Activated T-helper 1 cell treated with anti-CD3 and anti-CD28 coated beads, Interleukin-2, amount 50 U/mL, for 16 hours (primary cell): ENCODE results near the gene FBXO34.
"Not testable (repeated sequence)": the region's sequence is repeated elsewhere in the genome, so short reads cannot be mapped to it uniquely, and the experiment has no call there.

Experiments
- DNase-seq, 2 donors: peaks; one replicate each; pipeline ENCODE4 v3.0.0-alpha.2; 2020; ENCODE audit warnings: low read depth in 1 of 2, low spot score in 1 of 2

Gene FBXO34

DNA sequence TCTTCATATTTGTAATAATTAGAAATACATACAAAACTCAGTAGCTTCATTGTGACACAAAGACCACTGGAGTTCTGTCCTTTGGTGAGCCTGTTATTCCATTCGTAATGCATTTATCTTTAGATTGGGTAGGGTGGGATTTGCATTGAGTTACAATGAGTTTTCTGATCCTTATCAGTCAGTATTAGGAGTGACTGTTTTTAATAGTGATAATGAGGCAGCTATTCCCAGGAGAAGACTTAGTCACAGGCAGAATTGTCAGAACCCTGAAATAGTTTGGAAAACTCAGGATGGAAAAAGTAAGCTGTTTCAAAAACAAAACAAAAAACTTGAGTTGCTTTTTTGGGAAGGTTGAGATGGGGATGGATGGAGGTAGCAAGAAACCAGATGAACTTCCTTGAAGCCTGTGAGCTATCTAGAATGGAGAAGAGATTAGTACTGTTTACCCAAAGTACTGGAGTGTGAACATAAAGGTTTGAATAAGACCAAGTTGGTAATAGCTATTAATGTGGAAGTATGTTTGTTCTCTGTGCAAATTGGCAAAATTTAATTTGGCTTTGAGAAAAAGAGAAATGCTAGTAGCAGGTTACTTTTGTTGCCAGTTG lies 38.6 kb downstream of the FBXO34 start:
- DNase-seq, result no peak

DNA sequence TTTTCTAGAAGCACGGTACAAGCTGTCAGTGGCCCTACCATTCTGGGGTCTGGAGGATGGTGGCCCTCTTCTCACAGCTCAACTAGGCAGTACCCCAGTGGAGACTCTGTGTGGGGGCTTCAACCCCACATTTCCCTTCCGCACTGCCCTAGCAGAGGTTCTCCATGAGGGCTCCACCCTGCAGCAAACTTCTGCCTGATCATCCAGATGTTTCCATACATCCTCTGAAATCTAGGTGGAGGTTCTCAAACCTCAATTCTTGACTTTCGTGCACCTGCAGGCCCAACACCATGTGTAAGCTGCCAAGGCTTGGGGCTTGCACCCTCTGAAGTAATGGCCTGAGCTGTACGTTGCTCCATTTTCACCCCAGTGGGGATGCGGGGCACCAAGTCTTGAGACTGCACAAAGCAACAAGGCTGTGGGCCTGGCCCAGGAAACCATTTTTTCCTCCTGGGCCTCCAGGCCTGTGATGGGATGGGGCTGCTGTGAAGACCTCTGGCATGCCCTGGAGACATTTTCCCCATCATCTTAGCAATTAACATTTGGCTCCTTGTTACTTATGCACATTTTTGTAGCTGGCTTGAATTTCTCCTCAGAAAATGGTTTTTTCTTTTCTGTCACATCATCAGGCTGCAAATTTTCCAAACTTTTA lies 41.3 kb downstream of the FBXO34 start:
- not testable (repeated sequence) for DNase-seq

DNA sequence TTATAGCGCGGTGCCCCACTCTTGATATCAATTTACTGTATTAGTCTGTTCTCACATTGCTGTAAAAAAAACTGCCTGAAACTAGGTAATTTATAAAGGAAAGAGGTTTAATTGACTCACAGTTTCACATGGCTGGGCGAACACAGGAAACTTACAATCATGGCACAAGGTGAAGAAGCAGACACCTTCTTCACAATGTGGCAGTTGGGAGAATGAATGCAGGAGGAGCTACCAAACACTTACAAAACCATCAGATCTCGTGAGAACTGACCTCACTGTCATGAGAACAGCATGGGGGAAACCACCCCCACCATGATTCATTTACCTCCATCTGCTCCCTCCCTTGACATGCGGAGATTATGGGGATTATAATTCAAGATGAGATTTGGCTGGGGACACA lies 42.3 kb downstream of the FBXO34 start:
- no peak for DNase-seq

DNA sequence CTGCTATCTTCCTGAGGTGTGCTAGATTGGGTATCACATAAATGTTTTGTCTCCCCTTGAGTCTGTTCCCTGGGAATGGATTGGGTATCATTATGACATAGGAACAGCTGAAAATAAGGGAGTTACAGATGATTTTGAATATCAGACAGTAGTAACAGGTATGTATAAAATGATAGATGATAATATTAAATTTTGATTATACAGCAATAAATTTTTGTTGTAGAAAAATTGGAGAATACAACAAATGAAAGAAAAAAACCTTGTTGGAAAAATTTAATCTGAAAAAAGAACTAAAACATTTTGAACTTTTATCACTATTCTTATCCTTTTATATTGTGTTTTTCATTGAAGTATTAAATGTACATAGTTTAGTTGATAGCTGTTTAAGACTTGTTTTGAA lies 43.2 kb downstream of the FBXO34 start:
- no peak for DNase-seq

DNA sequence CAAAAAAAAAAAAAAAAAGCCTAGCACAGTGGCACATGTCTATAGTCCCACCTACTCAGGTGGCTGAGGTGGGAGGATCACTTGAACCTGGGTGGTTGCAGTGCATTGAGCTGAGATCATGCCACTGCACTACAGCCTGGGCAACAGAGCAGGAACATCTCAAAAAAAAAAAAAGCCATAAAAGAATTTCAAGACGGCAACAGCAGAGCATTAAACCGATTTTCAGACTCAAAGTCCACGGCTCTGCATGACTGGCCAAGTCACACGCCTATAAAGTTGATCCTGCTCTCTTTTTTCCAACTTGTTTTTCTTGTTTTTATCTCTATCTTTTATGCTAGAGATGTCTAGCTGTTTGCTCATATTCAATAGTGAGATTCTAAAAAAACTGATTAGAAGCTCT lies 45.3 kb downstream of the FBXO34 start:
- no peak for DNase-seq

DNA sequence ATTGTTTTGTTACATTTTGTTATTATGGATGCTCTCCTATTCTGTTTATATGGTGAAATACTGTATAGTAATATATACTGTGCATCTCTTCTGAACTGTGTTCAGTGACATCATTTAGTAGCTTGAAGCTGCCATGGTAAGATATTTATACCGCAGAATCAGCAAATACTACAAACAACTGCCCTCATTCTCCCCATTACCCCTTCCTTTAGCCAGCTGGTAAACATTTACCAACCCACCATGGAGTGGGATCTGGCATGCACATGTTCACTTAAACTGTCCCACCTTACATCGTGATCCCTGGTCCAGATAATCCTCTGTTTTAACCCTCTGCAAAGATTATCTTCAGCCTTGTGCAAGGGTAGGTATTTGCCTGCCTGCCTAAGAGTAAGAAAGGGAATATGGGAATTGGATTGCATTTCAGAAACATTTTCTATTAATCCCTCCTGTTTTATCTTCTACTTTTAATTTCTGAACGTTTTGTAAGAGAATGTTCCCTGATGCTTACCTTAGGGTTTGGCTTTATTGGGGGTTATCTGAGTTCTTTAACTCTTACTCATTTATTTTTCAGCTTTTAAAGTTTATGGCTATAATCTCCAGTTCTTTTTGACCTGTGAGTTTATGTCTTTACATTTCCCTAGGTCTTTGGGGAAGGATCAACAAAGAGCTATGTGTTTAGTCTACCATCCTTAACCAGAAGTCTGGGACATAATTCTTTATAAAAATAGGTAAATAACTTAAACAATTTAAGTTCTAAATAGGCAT lies 46.5 kb downstream of the FBXO34 start:
- no peak for DNase-seq

DNA sequence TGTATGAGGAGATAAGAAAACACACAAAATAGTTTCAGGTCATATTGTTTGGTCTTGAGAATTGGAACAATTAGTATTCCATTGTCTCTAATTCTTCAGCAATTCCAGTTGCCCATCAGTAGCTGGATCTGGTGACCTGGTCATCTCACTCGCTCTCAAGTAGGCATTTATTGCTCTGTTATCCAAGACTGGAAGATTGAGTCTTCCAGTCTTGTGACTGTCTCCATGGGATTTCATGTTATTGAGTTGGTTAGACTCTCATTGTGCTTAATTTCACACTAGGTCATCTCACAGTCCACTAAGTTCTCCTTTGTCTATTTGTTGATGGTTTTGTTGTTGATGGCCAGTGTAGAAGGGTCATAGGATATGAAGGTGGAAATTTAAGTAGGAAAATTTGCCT lies 47.5 kb downstream of the FBXO34 start:
- no peak for DNase-seq

DNA sequence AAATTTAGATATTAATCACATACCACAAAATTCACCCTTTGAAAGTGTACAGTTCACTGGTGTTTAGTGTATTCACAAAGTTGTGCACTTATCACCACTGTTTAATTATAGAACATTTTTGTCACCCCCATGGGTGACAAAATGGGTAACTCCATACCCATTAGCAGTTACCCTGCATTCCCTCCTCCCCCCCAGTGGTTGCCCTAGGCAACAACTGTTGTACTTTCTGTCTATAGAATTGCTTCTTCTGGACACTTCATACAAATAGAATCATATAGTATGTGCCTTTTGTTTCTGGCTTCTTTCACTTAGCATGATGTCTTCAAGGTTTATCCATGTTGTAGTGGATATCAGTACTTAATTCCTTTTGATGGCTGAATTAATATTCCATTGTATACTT lies 52.7 kb downstream of the FBXO34 start:
- DNase-seq, result no peak

DNA sequence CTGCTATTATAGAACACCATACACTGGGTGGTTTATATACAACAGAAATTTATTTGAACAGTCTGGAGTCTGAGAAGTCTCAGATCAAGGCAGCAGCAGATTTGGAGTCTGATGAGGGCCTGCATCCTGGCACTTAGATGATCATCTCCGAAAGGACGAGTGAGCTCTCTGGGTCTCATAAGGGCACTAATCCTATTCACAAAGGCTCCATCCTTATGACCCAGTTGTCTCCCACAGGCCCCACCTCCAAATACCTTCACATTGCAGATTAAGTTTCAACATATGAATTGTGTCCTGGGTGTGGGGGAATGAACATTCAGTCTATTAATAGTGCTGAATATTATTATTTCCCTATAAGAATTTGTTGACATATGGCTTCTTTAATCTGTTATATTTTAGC lies 53.6 kb downstream of the FBXO34 start:
- no peak for DNase-seq

DNA sequence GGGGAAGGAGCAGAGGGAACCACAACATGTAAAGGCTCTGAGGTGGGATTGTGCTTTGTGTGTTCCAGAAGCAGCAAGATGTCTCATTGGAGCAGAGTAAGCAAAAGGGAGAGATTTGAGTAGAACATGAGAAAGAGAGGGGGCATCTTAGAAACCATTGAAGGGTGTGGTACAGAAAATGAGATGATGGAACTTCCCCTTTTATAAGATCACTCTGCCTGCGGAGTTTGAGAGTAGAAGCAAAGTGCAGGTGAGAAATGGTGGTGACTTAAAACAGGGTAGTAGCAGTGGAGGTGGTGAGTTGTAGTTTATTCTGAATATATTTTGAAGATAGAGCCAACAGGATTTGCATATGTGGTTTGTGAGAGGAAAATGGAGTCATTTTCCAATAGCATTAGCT lies 56.0 kb downstream of the FBXO34 start:
- DNase-seq, result no peak

DNA sequence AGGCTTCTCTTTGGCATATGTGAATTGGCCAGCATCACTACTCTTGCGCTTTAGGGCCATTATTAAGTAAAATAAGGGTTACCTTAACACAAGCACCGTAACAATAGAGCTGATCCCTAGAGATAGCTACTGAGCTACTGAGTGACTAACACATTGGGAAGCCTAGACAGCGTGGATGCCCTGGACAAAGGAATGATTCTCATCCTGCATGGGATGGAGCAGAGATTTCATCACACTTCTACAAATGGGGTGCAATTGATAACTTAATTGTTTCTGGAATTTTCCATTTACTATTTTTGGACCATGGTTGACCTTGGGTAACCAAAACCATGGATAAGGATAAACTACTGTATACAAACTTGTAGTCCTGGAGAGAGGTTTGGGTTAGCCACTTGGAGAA lies 57.1 kb downstream of the FBXO34 start:
- no peak for DNase-seq

DNA sequence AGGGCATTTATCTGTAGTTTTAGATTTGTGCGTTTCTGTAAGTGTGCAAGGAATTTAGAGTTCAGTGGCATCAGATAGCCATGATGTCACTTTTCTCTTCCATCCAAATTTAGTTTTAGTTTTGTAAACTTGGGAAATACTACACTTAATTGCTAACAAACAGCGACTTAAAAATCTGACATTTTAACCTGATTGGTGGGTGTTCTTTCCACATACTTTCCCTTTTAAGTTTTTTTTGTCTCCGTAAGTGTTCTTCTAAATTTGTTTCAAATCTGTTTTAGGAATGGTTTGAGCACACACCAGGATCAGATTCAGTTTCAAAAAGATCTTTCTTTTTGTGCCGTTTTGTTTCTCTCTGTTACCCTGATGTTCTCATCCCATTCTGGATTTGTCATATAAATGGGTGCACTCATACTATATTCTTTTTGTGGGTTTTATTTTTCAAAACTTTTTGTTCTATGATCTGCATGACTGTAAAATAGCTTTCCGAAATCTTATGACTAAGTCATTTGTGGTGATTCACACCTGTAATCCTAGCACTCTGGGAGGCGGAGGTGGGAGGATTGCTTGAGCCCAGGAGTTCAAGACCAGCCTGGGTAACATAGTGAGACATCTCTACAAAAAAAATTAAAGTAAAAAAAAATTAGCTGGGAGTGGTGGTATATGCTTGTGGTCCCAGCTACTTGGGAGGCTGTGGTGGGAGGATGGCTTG lies 58.9 kb downstream of the FBXO34 start:
- DNase-seq, result peak in 1 of 2 donors; percentile 22

DNA sequence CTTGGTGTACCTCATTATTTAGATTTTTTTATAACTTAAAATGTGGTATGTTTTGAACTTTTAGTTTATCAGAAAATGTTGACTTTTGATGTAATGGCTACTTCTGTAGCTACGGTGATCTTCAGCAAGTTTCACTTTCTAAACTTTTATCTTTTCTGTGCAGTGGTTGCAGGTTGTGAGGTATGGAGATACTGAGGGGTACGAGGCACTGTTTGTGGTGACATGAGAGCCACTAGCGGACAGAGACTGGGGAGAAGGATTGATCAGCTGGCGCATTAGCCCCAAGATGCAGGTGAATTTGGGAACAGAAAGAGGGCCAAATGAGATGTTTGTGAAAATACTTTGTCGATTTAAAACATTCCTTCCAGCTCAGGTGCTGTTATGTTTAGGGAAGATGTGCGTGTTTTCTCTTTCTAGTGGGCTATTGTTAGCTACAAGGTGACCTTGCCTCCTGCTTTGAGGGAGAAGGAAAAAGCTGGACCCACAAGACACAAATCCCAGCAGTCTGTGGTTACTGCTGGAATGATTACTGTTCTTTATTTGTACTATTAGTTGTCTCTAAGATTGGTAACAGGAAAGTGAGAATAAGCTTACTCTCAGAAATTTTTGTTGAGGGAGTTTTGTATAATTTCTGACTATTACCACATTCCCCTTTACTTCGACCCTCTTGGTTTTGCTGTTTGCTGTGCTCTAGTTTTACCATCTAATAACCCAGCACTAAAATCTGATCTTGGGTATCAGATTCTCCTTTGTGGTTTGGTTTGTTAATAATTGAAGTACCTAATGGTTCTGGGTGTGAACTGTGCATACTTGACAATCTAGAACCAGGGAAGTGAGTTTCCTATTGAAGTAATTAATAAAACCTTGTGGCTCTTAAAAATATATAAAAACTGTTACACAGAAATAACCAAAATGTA lies 61.7 kb downstream of the FBXO34 start:
- no peak for DNase-seq

DNA sequence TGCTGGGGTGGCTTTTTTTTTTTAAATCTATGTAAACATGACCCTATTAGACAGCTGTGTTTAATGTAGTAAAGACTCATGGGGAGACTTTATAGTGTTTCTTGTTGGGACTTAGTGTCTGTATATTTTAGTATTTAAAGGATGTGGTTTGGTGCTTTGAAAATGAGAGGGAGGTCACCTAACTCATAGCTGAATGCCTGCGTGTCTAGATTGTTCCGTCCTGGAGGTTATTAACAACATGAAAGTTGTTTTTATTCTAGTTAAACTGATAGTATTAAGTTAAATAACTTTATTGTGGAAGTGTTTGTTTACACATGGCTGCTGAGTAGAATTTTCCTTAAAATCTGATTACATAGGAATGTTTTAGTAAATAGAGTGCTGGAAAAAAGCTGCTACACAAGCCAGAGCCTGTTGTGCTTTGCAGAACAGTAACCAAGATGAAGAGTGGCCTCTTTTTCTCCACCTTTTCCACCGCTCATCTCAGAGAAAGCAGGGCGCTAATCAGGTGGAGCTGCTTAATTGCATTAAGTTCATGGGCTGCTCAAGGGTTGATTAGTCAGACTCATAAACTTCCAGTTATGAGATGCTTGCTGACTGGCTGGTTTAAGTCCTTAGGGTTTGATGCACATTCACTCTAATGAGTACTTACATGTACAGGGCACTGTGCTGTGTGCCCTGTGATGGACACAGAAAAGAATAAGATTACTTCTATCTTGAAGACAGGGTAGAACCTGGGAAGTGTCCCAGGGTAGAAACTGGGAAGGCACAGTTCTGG lies 62.7 kb downstream of the FBXO34 start:
- DNase-seq, result no peak

DNA sequence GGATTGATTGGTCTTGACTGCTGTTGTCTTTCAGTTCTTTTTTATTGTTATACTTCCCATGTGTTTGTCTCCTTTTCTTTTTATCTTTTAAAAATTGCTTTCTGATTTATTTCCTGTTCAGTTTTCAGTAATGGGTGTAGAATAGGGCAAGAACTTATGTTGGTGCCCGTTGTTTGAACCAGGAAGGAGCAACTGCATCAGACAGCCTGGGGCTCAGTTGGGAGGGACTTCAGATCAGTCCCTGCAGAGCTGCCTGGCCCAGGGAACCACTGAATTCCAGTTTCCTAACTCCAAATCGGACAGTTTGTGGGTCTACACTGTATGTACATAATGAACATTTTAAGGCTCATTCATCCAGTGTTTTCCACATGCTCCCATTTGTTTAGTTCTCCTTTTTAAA lies 64.9 kb downstream of the FBXO34 start:
- no peak for DNase-seq

DNA sequence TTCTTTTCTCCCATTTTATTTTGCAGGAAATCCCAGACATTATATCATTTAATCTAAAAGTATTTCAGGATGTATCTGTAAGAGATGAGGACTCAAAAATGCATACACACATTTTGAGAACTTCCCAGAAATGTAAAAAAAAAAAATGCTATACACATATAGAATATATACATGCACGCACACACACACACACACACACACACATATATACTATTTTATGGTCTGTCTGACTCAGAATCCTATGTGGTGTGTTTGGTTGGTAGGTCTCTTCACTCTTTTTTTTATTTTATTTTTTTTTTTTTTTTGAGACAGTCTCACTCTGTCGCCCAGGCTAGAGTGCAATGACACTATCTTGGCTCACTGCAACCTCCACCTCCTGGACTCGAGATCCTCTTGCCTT lies 65.5 kb downstream of the FBXO34 start:
- no peak for DNase-seq

DNA sequence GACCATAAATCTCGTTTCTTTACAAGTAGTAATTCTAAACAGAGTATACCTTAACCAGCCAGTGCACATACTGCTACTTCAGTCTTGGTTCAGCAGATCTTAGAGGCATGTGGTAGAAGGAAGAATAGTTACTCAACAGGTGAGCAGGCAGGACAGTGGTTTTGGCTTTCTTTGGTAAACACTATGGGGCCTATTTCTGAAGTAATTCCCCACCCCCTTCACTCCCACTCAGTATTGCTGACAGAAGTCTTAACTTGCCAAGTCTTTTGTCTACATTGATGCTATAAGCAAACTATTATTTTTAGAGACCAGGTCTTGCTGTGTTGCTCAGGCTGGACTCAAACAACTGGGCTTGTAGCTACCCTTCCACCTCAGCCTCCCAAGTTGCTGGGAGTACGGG lies 68.5 kb downstream of the FBXO34 start:
- DNase-seq, result no peak

DNA sequence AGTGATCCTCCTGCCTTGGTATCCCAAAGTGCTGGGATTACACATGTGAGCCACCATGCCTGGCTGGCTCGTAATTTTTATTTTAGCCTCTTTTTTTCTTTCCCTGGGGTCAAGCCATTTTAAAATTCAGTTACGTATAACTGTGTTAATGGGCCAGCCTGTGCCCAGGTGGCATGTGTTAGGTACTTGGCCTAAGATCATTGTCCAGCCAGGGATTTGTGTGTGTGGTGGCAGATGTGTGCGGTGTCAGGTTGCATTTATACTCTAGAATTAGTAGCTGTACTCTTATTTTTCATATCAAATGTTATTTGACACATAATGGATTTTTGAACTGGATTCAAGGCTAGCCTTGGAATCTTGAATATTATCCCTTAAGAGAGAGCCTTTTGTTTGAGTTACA lies 69.3 kb downstream of the FBXO34 start:
- no peak for DNase-seq

DNA sequence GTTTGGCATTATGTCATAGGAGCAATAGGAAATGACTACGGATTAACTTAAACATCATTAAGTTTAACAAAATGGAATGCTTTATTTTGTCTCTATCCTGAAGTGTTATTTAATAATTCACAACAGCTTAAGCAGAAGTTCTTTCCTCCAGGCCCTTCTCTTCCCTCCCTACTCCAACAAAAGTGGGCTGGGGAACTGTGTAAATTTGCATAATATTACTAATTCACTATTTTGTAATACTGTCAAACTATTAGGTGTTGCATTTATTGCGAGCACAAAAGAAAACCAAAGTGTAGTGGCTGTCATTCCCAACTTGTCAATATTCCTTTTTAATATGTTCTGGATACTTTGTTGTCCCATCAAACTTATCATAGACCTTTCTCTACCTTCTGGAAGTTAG lies 70.6 kb downstream of the FBXO34 start:
- DNase-seq, result no peak

DNA sequence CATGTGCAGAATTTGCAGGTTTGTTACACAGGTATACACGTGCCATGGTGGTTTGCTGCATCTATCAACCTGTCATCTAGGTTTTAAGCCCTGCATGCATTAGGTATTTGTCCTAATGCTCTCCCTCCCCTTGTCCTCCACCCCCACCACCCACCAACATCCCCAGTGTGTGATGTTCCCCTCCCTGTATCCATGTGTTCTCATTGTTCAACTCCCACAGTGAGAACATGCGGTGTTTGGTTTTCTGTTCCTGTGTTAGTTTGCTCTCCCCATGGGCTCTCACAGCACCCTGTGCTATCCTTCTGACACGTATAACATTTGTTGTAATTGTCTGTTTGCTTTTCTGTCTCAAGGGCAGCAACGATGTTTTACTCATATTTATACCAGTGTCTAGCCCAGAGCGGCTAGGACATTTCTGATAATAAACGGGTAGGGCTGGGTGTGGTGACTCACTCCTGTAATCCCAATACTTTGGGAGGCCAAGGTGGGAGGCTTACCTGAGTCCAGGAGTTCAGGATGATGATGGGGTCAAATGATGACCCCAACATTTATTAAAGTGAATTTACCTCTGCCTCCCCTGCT lies 73.5 kb downstream of the FBXO34 start:
- not testable (repeated sequence) for DNase-seq
